Measurements from ENCODE around the gene ERVFRD-1. TPM values are rescaled to one million over a fixed set of nuclear protein-coding genes. Genes with fewer than 3 reads are reported as not detected.
"Not testable (repeated sequence)": the region's sequence is repeated elsewhere in the genome, so short reads cannot be mapped to it uniquely, and the experiment has no call there.

Gene ERVFRD-1
- total RNA-seq, 1 donor: 0.10 TPM

DNA sequence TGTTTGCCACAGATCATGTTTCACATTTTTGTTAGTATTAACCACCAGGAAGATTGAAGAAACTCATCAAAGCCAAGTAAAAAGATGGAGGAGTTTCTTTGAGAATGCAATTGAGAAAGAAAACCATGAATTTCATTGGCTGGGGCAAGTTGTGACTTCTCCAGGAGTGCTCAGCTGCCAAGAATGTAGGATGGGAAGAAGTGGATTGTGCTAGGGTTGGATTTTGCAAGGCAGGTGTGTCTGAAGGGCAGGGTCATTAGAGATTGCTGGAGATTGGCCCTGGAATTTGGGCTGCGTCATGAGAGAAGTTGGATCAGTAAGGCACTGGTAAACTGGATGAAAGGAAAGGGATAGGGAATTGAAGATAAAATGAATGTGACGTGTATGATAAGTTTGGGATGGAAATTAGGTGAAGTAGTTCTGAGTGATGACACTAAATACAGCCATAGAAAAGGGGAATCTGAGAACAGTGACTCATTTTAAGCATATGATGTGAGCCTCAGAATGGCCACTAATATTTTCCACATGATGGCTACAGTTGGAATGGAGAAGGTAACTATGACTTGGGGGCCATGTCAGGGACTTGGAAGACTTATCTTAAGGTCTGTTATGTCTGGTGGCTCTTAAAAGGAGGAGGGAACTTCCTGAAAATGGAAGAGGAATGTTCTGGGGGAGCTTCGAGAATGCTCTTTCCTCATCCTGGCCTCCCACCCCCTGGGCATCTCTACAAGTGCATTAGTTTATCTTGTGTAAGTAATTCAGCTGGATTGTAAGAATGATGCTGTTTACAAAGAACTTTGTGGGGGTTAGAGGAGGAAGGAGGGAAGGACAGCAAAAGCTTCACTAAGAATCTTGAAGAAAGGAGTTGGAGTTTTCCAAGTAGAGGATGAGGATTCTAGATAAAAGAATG lies 27.8 kb upstream of the ERVFRD-1 start:
- Histone ChIP-seq H3K27me3 (ENCODE audit: insufficient read depth, low read length) (no peaks in the 10 kb centered on the region), H3K4me1 (ENCODE audit: insufficient read depth, low read length) (peaks cover 23% of the 10 kb centered on the region), H3K9me3 (ENCODE audit: low read depth, low read length) (no peaks in the 10 kb centered on the region), H3K4me3 (ENCODE audit: low read length) (no peak overlapping the region)

DNA sequence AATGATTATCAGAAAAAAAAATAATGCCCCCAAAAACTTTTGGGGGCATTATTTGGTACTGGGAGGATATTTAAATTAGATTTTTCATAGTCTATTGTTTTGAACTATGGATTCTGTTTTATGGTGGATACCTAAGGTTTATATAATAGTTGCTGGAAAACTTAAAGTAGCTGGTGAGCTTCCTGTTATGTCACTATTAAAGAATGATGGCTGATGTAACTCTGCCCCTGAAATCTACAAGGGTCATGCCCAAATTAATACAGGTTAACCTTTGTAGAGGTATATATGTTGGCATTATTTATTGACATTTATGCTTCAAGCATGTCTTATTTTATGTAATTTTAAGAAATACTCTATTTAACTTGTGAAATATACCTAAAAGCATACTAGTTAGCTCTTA lies 25.3 kb upstream of the ERVFRD-1 start:
- Histone ChIP-seq H3K4me1 (ENCODE audit: insufficient read depth, low read length) (peaks cover 3% of the 10 kb centered on the region), H3K9me3 (ENCODE audit: low read depth, low read length) (no peaks in the 10 kb centered on the region), H3K27me3 (ENCODE audit: insufficient read depth, low read length) (no peaks in the 10 kb centered on the region), H3K4me3 (ENCODE audit: low read length) (no peak overlapping the region)

DNA sequence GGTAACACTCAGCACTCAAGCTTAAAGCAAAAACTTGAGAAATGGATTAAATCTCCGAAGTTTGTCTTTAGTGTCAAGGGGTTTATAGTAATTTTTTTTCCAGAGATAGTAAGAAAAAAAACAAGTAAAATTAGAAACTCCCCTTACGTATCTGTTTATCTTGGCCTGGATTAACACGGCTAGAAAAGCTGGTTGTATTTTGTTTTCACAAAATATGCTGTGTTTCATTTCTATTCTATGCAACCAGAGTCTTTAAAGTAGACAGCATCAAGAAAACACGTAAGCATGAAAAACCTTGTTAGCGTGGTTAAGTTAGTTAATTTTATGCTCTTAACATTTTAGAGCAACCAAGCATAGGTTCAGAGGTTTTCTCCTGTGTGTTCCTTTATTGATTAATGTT lies 21.8 kb upstream of the ERVFRD-1 start:
- no peaks in the 10 kb centered on the region for H3K9me3 ChIP-seq (ENCODE audit: low read depth, low read length)
- H3K27me3 ChIP-seq (ENCODE audit: insufficient read depth, low read length): no peaks in the 10 kb centered on the region
- H3K4me3 ChIP-seq (ENCODE audit: low read length): no peak overlapping the region
- H3K4me1 ChIP-seq (ENCODE audit: insufficient read depth, low read length): no peaks in the 10 kb centered on the region

DNA sequence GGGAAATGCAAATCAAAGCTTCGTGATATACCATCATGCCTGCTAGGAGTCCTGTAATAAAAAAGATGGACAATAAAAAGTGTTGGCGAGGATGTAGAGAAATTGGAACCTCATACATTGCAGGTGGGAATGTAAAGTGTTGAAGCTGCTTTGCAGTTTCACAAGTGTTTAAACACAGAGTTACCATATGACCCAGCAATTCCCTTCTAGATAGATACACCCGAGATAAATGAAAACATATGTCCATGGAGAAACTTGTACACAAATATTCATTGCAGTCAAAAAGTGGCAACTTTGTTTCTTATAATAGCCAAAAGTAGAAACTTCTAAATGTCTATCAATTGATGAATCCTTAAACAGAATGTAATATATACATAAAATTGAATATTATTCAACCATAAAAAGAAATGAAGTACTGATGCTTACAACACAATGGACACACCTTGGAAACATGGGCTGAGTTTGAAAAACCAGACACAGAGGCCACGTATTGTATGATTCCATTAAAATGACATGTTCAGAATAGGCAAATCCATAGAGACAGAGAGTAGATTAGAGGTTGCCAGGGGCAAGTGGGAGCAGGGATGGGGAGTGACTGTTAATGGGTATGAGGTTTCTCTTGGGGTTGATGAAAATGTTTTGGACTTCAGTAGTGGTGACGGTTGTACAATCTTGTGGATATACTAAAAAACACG lies 20.8 kb upstream of the ERVFRD-1 start:
- Histone ChIP-seq H3K4me3 (ENCODE audit: low read length) (no peak overlapping the region), H3K4me1 (ENCODE audit: insufficient read depth, low read length) (no peaks in the 10 kb centered on the region), H3K9me3 (ENCODE audit: low read depth, low read length) (no peaks in the 10 kb centered on the region), H3K27me3 (ENCODE audit: insufficient read depth, low read length) (no peaks in the 10 kb centered on the region)

DNA sequence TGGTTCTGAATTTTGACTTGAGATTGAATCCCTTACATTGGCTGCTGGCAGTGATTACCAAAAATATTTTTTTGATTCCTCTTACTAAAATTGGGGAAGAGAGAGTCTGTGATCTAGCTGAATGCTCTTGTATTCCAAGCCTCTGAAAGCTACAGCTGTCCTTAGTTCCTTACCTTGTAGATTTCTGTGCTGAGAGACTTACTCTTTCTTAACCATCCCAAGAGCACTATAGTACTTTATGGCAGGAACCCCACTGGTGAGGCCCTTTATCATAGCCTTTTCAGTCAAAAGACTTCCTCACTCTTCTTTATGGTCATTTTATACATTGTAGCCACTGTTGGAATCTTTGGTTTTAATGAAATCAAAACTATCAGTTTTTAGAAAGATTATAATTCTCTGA lies 19.1 kb upstream of the ERVFRD-1 start:
- no peaks in the 10 kb centered on the region for H3K4me1 ChIP-seq (ENCODE audit: insufficient read depth, low read length)
- H3K27me3 ChIP-seq (ENCODE audit: insufficient read depth, low read length): no peaks in the 10 kb centered on the region
- H3K9me3 ChIP-seq (ENCODE audit: low read depth, low read length): no peaks in the 10 kb centered on the region
- H3K4me3 ChIP-seq (ENCODE audit: low read length): no peak overlapping the region

DNA sequence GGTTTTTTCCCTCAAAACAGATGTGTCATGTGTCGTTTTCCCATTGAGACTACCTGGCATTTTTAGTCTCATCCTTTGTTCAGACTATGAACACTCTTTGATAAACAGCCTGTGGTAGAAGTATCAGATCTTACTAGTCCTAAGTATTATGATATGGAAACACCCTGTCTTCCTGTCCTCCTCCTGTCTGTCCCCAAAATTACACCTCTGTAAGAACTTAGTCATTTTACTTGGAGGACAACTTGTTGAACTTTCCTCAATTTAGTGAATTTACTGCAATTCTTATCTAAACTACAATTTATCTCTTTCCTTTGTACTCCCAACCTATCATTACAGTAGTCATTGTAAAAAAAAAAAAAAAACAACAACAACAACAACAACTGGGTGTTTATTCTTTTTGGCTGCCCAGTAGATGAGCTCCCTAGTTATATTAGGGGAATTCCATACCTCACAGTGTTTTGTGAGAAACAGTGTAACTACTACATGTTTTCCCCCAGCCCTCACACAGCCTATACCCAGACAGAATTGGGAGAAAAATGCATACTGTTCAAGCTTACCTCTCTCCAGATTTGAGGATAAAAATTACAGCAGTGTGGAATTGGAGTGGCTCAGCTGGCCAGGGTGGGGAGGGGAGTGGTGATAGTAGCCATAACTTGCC lies 18.5 kb upstream of the ERVFRD-1 start:
- H3K4me1 ChIP-seq (ENCODE audit: insufficient read depth, low read length): no peaks in the 10 kb centered on the region
- no peaks in the 10 kb centered on the region for H3K27me3 ChIP-seq (ENCODE audit: insufficient read depth, low read length)
- H3K9me3 ChIP-seq (ENCODE audit: low read depth, low read length): no peaks in the 10 kb centered on the region
- no peak overlapping the region for H3K4me3 ChIP-seq (ENCODE audit: low read length)

DNA sequence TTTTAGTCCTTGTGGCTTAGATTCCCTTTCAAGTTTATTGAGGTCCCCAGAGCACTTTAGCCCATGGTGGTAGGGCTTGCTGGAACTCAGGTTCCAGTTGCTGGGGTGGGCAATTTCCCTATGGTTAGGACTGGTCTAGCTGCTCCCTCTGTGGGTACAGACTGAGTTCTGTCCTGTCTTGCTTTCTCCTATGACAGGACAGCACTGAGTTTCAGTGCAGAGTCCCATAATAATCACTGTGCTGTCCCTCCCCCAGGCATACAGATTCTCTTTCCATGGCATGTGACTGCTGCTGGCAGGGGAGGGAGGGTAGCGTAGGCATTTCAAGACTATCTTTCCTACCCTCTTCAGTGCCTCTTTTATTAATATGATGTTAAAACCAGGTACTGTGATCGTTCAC lies 17.1 kb upstream of the ERVFRD-1 start:
- Histone ChIP-seq H3K9me3 (ENCODE audit: low read depth, low read length) (no peaks in the 10 kb centered on the region), H3K4me3 (ENCODE audit: low read length) (no peak overlapping the region), H3K27me3 (ENCODE audit: insufficient read depth, low read length) (no peaks in the 10 kb centered on the region), H3K4me1 (ENCODE audit: insufficient read depth, low read length) (no peaks in the 10 kb centered on the region)

DNA sequence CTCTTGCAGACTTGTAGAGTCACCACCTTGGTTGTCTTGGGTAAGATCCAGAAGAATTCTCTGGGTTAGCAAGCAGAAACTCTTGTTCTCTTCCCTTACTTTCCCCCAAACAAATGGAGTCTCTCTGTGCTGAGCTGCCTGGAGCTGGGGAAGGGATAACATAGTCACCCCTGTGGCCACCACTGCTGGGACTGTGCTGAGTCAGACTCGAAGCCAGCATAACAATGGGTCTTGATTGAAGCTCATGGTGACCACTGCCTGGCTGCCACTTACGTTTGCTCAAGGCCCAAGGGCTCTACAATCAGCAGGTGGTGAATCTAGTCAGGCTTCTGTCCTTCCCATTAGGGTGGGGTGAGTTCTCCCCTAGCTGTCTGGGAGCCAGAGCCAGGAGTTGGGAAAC lies 15.4 kb upstream of the ERVFRD-1 start:
- H3K27me3 ChIP-seq (ENCODE audit: insufficient read depth, low read length): no peaks in the 10 kb centered on the region
- no peak overlapping the region for H3K4me3 ChIP-seq (ENCODE audit: low read length)
- no peaks in the 10 kb centered on the region for H3K9me3 ChIP-seq (ENCODE audit: low read depth, low read length)
- H3K4me1 ChIP-seq (ENCODE audit: insufficient read depth, low read length): no peaks in the 10 kb centered on the region

DNA sequence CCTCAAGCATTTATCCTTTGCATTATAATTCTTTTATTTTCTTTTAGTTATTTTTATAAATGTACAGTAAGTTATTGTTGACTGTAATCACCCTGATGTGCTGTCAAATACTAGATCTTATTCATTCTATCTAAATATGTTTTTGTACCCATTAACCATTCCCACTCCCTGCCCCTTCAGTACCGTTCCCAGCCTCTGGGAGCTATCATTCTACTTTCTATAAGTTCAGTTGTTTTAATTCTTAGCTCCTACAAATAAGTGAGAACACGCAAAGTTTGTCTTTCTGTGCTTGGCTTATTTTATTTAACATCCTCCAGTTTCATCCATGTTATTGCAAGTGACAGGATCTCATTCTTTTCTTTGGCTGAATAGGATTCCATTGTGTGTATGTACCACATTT lies 12.5 kb upstream of the ERVFRD-1 start:
- Histone ChIP-seq H3K4me1 (ENCODE audit: insufficient read depth, low read length) (no peaks in the 10 kb centered on the region), H3K27me3 (ENCODE audit: insufficient read depth, low read length) (no peaks in the 10 kb centered on the region), H3K9me3 (ENCODE audit: low read depth, low read length) (no peaks in the 10 kb centered on the region), H3K4me3 (ENCODE audit: low read length) (no peak overlapping the region)

DNA sequence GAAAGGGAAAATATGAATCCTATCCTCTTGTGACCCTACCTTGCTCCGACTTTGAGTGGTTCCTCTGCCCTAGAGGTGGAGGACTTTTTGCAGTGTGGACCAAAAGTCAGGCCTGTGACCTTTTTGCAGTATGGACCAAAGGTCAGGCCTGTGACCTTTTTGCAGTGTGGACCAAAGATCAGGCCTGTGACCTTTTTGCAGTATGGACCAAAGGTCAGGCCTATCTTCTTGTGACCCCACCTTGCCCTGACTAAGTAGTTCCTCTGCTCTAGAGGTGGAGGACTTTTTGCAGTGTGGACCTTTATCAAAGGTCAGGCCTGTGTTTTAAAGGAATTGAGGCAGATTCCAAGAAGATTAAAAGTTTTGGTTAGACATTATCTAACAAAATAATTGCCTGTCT lies 10.9 kb upstream of the ERVFRD-1 start:
- Histone ChIP-seq H3K27me3 (ENCODE audit: insufficient read depth, low read length) (no peaks in the 10 kb centered on the region), H3K4me3 (ENCODE audit: low read length) (no peak overlapping the region), H3K9me3 (ENCODE audit: low read depth, low read length) (no peaks in the 10 kb centered on the region), H3K4me1 (ENCODE audit: insufficient read depth, low read length) (no peaks in the 10 kb centered on the region)

DNA sequence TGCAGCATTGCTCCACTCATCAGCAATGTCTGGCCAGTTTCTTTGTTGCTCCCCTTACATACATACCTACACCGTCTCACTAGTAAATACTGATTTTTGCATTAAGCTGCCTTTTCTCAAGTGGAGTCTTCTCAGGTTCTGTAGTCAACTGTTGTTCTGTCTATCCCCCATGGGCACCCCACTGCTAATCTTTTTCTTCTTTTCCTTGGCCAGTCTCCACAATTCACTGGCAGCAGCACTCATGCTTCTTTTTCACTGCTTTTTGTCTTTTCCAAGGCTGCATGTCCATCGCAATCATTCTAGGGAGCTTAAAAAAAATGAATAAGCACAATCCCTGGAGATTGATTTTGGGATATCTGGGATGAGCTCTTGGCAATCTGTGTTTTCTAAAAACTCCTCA lies 10.3 kb upstream of the ERVFRD-1 start:
- Histone ChIP-seq H3K4me1 (ENCODE audit: insufficient read depth, low read length) (no peaks in the 10 kb centered on the region), H3K27me3 (ENCODE audit: insufficient read depth, low read length) (no peaks in the 10 kb centered on the region), H3K4me3 (ENCODE audit: low read length) (no peak overlapping the region), H3K9me3 (ENCODE audit: low read depth, low read length) (no peaks in the 10 kb centered on the region)

DNA sequence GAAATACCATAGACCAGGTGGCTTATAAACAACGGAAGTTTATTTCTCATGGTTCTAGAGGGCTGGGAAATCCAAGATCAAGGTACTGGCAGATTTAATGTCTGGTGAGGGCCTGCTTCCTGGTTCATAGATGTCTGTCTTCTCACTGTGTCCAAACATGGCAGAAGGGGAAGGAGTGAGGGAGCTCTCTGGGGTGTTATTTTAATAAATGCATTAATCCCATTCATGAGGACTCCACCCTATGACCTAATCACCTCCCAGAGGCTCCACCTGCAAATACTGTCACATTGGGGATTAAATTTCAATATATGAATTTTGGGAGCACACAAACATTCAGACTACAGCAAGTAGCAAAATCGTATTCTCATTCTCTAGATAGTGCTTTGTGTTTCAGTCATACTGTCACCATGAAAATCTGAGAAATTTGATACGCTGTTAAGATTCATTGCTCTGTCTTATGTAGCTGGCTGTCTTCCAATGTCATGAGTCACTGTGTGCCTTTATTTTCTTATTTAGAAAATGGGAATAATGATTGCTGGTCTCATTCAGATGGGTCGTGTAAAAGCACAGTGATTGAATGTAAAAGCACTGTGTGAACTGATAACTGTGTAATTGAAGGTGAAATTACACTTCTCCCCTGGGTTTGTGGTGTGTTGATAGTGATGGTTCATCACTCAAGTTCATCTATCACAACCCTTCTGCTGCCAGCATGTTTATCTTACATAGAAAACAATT lies 8.9 kb upstream of the ERVFRD-1 start:
- Histone ChIP-seq H3K4me1 (ENCODE audit: insufficient read depth, low read length) (no peaks in the 10 kb centered on the region), H3K9me3 (ENCODE audit: low read depth, low read length) (no peaks in the 10 kb centered on the region), H3K4me3 (ENCODE audit: low read length) (no peak overlapping the region), H3K27me3 (ENCODE audit: insufficient read depth, low read length) (no peaks in the 10 kb centered on the region)

DNA sequence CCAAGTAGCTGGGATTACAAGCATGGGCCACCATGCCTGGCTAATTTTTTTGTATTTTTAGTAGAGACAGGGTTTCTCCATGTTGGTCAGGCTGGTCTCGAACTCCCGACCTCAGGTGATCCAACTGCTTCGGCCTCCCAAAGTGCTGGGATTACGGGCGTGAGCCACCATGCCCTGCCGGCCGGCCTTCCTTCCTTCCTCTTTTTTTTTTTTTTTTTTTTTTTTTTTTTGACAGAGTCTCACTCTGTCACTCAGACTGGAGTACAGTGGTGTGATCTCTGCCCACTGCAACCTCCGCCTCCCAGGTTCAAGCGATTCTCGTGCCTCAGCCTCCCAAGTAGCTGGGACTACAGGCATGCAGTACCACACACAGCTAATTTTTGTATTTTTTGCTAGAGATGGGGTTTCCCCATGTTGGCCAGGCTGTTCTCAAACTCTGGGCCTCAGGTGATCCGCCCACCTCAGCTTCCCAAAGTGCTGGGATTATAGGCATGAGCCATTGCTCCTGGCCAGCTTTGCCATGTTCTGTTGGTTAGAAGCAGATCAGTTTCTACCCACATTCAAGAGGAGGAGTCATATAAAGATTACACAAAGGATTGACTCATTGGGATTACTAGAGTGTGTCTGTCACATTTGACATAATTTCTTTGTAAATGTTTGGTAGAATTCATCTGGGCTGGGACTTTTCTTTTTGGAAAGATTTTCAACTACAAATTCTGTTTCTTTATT lies 4.4 kb upstream of the ERVFRD-1 start:
- not testable (repeated sequence) for H3K9me3 ChIP-seq (ENCODE audit: low read depth, low read length); H3K27me3 ChIP-seq (ENCODE audit: insufficient read depth, low read length); H3K4me3 ChIP-seq (ENCODE audit: low read length)
- peaks cover 14% of the 10 kb centered on the region for H3K4me1 ChIP-seq (ENCODE audit: insufficient read depth, low read length)

DNA sequence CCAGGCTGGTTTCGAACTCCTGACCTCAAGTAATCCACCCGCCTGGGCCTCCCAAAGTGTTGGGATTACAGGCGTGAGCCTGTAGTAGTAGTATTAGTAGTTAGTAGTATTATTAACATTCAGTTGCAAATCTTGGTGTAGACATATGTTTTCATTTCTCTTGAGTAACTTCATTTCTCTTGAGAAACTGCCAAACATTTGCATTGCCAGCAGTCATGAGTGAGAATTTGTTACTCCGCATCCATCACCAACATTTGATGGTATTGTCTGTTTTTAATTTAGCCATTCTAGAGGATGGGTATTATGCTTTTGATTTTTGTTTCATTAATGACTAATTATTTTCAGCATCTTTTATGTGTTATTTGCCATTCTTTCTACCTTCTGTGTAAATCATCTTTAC lies 1.5 kb upstream of the ERVFRD-1 start:
- Histone ChIP-seq H3K4me3 (ENCODE audit: low read length) (no peak overlapping the region), H3K4me1 (ENCODE audit: insufficient read depth, low read length) (peaks cover 14% of the 10 kb centered on the region), H3K27me3 (ENCODE audit: insufficient read depth, low read length) (no peaks in the 10 kb centered on the region), H3K9me3 (ENCODE audit: low read depth, low read length) (no peaks in the 10 kb centered on the region)
